ENCODE measurements around the gene NQO1.

NQO1 gene

DNA sequence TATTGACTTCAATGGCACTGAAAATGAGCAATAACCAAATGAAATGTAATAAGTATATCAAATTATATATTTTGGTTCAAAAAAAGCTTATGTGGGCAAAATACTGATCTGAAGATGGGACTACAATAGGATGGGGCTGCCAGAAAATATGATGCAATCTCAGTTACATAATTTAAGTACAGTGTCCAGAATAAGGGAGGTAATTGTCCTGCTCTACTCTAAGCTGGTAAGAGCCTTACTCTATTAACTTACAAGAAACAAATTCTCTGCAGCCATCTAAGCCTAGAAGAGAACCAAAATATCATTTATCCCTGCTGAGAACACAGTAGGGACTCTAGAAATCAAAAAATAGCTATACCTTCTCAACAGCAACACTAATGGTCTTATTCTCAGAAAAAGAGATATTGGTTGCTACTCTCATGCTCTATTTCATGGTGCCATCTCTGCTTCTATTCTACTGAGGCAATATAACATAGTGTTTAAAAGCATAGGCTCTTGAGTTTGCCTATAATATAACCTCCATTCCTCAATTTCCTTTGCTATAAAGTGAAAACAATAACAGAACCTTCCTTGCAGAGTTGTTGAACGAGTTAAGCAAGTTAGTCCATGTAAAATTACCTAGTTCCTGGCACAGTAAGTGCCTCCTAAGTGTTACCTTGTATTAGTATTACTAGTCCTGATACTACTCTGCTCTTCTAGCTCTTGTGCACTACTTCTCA lies 19.9 kb downstream of the NQO1 start:
- DNase-seq (ENCODE audit: low read depth), result no peak

DNA sequence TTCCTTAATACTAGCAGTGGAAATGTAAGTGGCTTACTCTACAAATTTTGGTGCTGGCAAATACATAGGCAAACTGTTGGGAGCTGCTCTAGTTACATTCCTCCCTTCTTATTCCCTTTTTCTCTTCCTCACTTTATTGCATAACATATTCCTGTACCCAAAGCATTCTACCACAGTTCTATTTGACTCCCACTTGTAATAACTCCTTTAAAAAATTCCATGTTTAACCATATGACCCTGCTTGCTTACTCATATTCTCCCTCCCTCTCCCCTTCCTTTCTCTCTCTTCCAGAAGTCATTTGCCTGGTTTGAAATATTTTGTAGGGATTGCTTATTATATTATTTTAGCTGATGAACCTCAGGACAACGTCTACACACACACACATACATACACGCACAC lies 22.7 kb downstream of the NQO1 start:
- DNase-seq (ENCODE audit: low read depth), result no peak

- DNase-seq (ENCODE audit: low read depth), result no peak
Measured at GRCh38 chr16:69701866-69702265, 24.5 kb downstream of the NQO1 start.

DNA sequence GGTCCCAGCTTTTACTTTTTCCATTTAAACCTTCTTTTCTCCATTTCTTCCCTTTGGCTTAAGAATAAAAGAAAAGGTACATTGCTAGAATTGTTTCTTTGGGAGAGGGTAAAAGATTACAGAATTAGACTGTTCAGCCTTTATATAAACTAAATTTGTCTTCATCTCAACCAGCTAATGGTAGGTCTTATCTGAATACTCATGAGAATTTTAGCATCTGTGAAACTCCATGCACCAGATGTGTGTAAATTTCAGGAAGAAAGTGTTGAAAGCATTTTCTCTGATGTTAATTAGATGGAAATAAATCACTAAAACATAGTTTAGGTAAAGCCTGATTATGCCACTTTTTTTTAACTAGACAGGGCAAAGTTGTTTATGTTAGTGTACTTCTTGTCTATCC lies 24.9 kb downstream of the NQO1 start:
- no peak for DNase-seq (ENCODE audit: low read depth)

GRCh38 chr16:69699915-69700314 lies 26.4 kb downstream of the NQO1 start:
- DNase-seq (ENCODE audit: low read depth), result no peak

DNA sequence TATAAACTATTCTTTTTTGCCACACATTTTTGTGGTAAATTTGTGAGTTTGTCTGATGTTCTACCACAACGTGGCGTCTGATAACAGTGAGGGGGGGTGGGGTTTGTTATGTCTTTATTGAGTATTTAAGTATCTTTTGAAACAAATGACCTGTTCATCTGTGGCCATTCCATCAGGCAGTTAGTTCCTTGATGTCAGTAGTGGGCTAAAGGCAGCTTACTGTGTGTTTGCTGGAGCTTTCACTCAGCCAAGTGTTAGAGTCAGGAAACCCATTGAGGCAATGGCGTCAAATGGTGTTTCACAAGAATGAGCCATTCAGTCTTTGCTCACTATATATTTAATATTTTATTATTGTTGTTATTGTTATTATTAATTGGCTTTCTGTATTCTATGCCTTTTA lies 28.0 kb downstream of the NQO1 start:
- no peak for DNase-seq (ENCODE audit: low read depth)

DNA sequence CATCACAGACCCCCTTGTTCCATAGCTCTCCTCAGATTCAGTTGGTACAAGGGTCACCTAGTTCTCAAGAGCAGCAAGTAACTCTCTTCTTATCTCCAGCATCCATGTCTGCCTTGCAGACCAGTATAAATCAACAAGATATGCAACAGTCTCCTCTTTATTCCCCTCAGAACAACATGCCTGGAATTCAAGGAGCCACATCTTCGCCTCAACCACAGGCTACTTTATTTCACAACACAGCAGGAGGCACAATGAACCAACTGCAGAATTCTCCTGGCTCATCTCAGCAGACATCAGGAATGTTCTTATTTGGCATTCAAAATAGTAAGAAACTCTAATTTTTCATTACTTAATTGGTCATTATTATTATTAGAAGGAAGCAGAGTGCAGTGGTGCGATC lies 32.4 kb downstream of the NQO1 start:
- DNase-seq (ENCODE audit: low read depth), result no peak

- DNase-seq (ENCODE audit: low read depth), result peak; percentile 45
Measured at GRCh38 chr16:69691980-69692911, 34.1 kb downstream of the NQO1 start.

GRCh38 chr16:69688589-69688988 lies 37.8 kb downstream of the NQO1 start:
- no peak for DNase-seq (ENCODE audit: low read depth)

DNA sequence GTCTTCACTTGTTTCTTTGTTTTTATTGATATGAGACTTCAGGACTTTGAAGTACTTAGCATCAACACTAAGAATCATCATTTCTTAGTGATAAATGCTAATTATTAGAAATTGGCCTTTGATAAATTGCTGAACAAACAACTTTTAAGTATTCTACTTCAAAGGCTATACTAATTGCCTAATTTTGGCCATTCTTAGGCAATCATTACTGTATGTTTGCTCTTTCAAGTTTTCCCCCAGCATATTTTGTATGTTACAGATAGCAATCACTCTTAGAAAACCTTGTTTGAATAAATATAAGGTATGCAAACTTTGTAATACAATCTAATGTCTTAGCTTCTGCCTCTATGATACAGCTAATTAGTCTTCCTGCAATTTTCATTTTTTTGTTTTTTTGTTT lies 46.0 kb downstream of the NQO1 start:
- DNase-seq (ENCODE audit: low read depth), result no peak

DNA sequence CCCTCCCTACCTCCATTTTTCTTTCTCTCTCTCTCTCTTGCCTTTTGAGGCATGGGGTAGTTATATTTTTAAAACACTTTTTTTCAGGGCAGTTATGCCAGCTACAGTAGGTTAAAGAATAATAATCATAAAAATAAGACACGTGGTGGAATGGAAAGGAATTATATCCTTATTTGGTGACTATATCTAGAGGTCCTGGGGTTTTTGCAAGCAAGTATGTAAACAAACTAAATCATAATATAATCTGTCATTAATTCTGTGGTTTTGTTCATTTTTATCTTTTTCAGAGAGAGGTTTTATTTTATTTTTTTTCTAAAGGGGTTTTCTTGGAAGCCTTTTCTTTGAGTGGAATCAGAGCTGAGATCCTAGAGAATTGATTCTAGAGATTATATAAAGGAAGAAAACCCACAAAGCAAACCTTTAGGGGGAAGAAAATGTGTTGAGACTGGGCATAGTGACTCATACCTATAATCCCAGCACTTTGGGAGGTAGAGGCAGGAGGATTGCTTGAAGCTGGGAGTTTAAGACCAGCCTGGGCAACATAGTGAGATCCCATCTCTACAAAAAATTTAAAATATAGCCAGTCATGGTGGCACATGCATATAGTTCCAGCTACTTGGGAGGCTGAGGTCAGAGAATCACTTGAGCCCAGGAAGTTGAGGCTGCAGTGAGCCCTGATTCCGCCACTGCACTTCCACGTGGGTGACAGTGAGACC lies 53.2 kb downstream of the NQO1 start:
- no peak for DNase-seq (ENCODE audit: low read depth)

GRCh38 chr16:69672315-69672997 lies 53.9 kb downstream of the NQO1 start:
- no peak for DNase-seq (ENCODE audit: low read depth)

- no peak for DNase-seq (ENCODE audit: low read depth)
Measured at GRCh38 chr16:69669577-69669976, 56.8 kb downstream of the NQO1 start.

DNA sequence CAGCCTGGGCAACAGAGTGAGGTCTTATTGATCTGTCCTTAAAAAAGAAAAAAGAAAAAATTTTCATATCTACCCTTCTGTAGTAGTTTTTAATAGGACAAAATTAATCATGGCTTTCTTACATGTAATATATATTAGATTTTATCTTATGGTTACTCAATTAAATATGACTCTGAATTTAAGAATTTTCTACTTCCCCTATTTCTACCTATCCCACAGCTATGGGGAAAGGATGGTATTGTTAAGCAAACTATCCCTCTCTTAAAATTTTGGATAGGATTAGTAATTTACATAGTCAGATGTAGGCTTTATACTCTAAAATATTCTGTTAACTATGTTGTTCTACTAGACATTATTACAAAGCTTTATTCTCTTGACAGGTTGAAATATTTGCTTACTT lies 62.5 kb downstream of the NQO1 start:
- no peak for DNase-seq (ENCODE audit: low read depth)

GRCh38 chr16:69662901-69663300 lies 63.5 kb downstream of the NQO1 start:
- DNase-seq (ENCODE audit: low read depth), result no peak

- DNase-seq (ENCODE audit: low read depth), result no peak
Measured at GRCh38 chr16:69660166-69660565, 66.2 kb downstream of the NQO1 start.
